GM21619 (cell line): Measurements from ENCODE around the gene PAIP2.
"Not testable (repeated sequence)": the region's sequence is repeated elsewhere in the genome, so short reads cannot be mapped to it uniquely, and the experiment has no call there.

Source experiments
- ATAC-seq: cut with Tn5 transposase; IDR thresholded peaks from one replicate; pipeline ENCODE4 v1.9.1; 2021; ENCODE audit not compliant: unreplicated experiment

The PAIP2 gene

GRCh38 chr5:139341689-139342422, at the start of gene PAIP2:
Gene PAIP2 (plus strand): TSS chr5:139341854. CDS start chr5:139363785, 21,931 bp downstream.
- peak; percentile 88 for ATAC-seq

DNA sequence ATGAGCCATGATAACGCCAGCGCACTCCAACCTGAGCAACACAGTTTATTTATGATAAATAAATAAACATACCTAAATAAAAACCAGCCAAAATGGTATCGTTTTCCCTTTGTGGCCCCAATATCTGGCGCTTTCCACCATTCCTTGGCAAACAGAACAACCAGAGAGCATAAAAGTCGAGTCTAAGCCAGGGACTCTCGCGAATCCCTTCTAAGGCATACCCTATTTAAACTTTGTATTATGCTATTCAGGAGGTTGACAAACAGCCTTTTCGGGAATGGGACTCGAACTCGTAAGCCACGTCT, 48.5 kb upstream of the PAIP2 start:
- no peak for ATAC-seq

- ATAC-seq, result peak; percentile 72
Measured at GRCh38 chr5:139293507-139294373, 47.9 kb upstream of the PAIP2 start, which contains the start of gene MATR3. Gene MATR3 (plus strand): TSS chr5:139293740. CDS start chr5:139307416, 13,676 bp downstream.

- peak; percentile 32 for ATAC-seq
Measured at GRCh38 chr5:139294374-139295165, 47.1 kb upstream of the PAIP2 start.

GRCh38 chr5:139295346-139296057, 46.2 kb upstream of the PAIP2 start:
- ATAC-seq, result no peak

- ATAC-seq, result no peak
Measured at GRCh38 chr5:139296198-139296597, 45.5 kb upstream of the PAIP2 start.

- no peak for ATAC-seq
Measured at GRCh38 chr5:139296862-139297326, 44.8 kb upstream of the PAIP2 start.

GRCh38 chr5:139297439-139298133, 44.1 kb upstream of the PAIP2 start:
- no peak for ATAC-seq

- no peak for ATAC-seq
Measured at GRCh38 chr5:139298242-139298641, 43.4 kb upstream of the PAIP2 start.

DNA sequence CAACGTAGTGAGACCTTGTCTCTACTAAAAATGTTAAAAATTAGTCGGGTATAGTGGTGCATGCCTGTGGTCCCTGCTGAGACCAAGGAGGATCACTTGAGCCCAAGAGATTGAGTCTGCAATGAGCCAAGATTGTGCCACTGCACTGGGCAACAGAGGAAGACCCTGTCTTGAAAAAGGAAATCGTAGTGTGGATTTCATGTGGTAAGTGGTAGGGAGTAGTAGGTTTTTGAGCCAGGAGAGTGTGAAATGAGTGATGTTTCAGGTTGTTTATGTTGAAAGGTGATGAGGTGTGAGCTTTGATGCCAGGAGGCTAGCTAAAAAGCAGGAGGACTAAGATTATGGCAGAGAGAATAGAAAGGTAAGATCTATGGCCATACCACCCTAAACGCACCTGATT, 42.2 kb upstream of the PAIP2 start:
- ATAC-seq, result no peak

DNA sequence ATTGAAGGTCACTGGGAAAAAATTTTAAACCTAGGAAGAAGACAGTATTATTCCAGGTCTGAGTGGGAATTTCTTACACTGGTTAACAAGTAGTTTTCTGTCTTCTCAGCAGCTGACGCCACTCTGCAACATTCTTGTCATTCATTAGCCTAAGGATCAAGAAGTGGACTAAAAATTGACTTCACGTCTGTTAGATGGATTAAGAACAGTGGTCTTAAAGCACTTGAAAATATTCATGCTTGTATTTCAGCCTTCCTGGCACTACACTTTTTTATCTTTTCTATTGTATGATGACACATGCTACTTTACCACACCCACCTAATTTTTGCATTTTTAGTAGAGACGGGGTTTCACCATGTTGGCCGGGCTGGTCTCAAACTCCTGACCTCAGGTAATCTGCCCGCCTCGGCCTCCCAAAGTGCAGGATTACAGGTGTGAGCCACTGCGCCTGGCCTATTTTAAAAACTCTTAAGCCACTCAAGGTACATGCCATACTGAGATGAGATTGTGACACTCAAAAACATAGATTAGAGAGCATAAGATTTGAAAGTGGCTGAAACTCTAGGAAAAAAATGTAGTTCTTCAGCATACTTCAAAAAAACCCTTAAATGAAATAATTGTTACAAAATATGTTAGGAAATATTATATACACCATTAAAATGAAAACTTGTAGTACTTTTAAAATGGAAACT, 39.7 kb upstream of the PAIP2 start:
- ATAC-seq, result no peak

DNA sequence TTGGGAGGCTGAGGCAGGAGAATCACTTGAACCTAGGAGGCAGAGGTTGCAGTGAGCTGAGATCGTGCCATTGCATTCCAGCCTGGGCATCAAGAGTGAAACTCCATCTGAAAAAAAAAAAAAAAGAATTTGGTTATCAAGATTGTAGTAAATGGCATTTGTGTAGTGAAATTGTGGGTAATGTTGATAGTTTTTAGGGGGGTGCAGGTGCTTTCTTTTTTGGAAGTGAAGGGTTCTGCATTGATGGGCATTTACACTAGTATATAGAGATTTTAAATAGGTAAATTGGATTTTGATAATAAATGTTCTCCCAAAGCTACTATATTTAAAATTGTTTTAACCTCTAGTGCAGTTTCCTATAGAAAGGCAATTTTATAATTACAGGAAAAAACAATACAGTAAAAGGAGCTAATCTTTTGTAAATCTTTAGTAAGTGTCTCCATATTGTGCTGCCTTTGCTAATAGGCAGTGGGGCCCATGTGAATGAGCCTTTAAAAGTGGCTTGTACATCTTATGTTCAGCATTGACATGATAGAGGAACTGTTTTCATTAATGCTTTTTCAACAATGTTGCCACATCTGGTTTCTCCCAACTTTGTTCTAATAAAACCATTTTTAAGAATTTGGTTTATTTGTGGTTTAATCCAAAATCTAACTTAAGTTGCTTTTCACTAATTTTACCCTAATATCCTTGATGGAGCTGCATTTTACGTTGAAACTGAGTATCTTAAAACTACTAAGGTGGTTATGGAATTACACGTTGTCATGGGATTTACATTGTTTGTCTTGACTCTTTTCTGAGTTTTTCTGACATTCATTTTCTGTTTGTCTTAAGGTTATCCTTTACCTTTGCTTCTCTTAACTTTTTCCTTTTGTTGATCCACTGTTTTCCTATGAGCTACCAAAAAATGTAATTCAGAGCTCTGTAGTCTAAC, 37.0 kb upstream of the PAIP2 start:
- no peak for ATAC-seq

- ATAC-seq, result no peak
Measured at GRCh38 chr5:139306197-139306596, 35.5 kb upstream of the PAIP2 start.

DNA sequence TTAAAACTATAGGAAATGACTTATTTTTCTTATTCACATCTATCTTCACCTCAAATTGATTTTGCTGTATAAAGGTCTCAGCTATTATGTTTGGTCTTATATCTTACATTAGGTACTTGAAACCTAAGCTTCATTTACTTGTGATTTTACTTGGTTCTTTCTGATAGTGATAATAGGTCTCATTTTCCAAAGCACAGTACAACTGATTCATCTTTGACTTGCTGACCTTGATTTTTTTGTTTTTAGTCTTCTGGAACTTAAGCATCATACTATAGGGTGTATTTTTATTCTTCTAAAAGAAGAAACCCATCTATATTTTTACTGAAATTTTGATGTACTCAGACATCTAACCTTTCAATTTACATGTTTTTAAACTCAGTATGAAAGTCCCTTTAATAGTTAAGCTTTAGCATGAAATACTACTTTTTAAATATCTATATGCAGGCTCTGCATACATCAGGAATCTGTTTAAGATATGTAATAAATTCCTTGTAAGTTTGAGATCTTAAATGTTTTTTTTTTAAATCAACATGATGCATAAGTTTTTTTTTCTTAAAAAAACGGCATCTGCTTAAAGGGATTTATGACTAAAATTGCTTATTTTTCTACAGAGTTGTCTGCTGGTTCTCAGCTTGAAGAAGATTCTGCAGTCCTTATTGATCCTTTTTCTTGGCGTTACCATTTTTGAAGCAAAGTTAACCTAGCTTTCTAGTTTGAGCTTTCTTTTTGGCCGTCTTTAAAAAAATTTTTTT, 34.9 kb upstream of the PAIP2 start:
- no peak for ATAC-seq

DNA sequence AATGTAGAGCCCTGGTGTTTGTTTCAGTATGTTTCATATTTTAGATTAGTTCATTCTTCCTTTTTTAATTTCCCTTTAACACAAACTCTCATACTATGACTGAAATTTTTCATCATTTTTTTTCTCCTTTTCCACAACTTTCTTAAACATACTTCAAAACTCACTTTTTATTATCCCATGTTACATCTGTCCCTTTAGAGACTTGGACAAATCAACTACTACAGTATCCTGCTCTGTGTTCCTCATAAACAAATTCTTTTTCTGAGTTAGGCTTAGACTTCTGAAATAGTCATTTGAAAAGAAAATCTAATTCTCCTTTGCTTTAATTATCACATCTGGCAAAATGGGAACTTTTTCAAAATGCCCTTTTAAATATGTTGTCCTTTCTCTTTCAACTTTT, 32.9 kb upstream of the PAIP2 start:
- ATAC-seq, result no peak

GRCh38 chr5:139310715-139311186, 30.9 kb upstream of the PAIP2 start:
- not testable (repeated sequence) for ATAC-seq

DNA sequence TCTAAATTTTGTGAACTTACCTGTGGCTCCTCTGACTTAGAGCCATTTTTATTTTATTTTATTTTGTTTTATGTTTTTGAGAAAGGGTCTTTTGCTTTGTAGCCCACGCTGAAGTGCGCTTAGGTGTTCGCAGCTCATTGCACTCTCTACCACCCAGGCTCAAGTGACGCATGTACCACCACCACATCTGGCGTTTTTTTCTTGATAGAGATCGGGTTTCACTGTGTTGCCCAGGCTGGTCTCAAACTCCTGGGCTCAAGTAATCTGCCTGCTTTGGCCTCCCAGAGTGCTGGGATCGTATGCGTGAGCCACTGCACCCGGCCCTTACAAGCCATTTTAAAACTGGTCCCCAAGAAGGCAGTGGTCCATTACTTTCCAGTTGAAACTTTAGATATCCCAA, 29.6 kb upstream of the PAIP2 start:
- no peak for ATAC-seq

DNA sequence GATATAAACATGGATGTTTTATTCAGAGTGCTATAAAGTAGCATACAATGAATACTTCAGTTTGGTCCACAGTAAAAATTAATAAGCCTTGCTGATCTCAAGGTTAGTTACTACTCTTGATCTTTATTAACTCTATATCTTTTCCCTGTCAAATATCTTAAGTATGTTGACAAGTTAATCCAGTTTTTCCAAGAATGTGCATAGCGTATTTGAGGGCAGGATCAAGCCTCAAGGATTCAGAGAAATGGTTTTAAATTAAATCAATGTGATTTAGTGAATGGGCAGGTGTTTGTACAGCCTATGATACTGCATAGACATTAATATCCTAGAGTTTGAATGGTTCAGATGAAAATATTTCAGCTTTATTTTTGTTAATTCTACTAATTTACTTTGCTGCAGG, 27.4 kb upstream of the PAIP2 start:
- no peak for ATAC-seq
